VCaP (cell line): Measurements from ENCODE around the gene IP6K3.
A peak's percentile ranks its signal among the peaks of the same experiment; 100 is the strongest.

Experiments
- H3K27ac ChIP-seq: fragments of 450-650 bp; 2 replicates; pipeline ENCODE4 v1.5.1; 2017
- TF ChIP-seq, protein P1 (sequence below): fragments of 450-650 bp; conservative IDR thresholded peaks from 2 replicates; pipeline ENCODE4 v1.5.1; 2017; ENCODE audit warnings: mild to moderate bottlenecking, moderate library complexity

Gene IP6K3

DNA sequence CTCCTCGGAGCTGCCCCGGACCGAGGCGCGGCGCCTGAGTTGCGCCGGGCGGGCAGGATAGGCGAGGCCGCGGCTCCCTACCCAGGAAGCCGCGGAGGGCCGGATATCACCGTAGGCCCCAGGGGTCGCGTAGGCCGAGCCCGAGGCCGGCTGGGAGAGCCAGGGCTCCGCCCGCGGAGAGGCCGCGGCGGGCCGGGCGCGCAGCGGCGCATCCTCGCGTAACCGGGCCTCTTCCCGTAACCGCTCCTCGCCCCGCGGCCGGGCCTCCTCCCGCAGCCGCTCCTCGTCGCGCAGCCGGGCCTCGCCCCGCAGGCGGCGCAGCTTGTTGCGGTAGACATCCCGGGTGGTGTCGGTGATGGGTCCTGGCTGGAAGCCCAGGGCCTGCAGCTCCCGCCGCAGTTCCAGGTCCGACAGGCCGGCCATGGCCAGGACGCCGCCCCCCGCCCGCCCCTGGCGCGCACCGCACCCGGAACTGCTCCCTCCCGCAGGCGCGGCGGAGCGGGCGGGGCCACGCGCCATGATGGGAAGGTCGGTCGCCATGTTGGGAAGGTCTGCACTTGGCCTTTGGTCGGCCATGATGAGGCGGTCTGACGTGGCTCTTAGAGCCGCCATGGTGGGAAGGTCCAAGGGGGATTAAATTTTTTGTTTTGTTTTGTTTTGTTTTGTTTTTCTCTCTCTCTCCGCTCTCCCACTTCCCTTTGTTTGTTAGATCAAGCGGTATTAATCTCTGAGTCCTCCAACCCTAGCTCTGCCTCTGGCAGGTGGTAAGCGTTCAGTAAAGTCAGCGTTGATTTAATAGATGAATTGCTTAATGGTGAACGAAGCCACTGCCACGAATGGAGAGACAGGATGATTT lies 42.2 kb upstream of the IP6K3 start, which contains the start of gene LEMD2:
LEMD2 (minus strand) TSS at position 437 of the 856 bp plus-strand sequence; CDS start at position 423, 14 bp downstream.
- H3K27ac ChIP-seq: peak within 1 kb of the TSS; percentile 99
- TF ChIP-seq, protein P1, sequence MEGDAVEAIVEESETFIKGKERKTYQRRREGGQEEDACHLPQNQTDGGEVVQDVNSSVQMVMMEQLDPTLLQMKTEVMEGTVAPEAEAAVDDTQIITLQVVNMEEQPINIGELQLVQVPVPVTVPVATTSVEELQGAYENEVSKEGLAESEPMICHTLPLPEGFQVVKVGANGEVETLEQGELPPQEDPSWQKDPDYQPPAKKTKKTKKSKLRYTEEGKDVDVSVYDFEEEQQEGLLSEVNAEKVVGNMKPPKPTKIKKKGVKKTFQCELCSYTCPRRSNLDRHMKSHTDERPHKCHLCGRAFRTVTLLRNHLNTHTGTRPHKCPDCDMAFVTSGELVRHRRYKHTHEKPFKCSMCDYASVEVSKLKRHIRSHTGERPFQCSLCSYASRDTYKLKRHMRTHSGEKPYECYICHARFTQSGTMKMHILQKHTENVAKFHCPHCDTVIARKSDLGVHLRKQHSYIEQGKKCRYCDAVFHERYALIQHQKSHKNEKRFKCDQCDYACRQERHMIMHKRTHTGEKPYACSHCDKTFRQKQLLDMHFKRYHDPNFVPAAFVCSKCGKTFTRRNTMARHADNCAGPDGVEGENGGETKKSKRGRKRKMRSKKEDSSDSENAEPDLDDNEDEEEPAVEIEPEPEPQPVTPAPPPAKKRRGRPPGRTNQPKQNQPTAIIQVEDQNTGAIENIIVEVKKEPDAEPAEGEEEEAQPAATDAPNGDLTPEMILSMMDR: peak; percentile 2; the same call in 1 of the 2 replicates

DNA sequence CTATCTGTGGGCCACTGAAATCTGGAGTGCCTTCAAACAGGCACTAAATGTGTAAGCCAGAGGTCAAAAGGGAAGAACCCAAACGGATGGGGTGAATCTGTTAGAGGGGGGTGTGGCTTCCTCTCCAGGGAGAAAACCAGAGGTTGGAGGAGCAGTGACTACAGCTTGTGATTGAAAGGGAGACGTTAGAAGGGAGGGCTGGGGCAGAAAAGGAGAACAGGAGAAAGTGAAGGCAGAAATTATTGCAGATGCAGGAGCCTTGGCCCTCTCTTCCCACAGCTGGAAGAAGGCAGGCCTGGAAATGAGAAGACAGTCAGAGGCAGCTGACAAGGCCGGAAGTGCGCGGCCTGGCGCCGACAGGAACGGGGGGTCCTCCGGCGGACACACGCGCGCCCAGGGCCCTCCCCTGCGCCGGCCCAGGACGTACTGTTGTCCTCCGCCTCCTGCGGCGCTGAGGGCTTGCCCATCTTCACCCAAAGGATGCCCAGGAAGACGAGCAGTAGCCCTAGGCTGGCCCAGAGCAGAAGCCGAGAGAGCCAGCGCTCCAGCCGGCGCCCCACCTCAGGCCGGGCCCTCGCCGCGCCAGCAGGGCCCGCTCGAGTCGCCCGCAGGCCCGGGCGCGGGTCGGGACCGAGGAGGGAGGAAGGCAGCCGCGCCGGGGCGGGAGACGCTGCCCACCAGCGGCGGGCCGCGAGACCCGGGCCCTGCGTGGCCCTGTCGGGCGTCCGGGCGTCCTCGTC lies 41.4 kb upstream of the IP6K3 start:
- peak overlapping the region; percentile 99 for H3K27ac ChIP-seq

DNA sequence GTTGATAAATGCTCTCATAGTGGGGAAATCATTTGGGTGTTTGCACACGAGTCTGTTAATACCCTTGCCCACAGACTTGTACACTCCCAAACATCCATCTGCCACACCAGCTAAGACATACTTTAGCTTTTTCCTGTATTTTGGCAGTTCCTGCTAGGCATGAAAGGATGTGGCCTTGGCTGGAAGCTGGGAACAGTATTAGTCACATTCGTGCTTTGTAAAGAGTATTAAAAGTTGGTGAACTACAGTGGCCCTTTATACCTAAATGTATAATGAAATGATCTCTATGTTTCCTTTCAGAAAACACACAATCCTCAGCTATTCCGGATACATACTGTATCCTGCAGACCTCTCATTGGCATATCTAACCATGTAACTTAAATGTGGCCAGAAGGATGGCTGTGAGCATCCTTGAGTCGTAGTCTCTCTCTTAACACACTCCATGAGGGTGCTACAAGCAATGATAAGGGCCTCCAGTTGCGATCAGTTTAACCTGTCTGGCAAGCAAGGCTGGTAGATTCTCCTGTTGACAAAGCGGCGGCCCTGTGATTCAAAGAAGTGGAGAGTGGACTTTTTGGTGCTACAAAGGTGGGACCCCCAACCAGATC lies 40.7 kb upstream of the IP6K3 start:
- H3K27ac ChIP-seq: peak overlapping the region; percentile 99
- TF ChIP-seq, protein P1: no peak

More for the DNA sequence above, 41.4 kb upstream of the IP6K3 start:
- TF ChIP-seq, protein P1: peak; percentile 24; the same call in 1 of the 2 replicates

DNA sequence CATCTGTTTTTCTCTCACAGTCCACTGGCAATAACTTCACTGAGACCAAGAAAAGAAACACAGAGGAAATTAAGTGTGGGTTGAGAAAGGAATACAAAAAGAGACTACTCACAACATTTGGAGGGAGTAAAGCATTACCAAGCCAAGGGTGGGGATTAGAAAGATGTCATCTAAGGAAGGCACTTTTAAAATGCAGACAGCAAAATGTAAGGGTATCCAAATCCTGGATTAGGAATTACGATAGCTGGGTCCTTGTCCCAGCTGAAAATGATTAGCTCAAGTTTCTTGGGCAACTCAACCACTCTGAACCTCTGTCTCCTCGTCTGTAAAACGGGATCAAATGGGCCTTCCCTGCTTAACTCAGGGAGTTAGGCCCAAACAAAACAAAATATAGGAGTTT lies 40.0 kb upstream of the IP6K3 start:
- peak overlapping the region; percentile 99 for H3K27ac ChIP-seq

DNA sequence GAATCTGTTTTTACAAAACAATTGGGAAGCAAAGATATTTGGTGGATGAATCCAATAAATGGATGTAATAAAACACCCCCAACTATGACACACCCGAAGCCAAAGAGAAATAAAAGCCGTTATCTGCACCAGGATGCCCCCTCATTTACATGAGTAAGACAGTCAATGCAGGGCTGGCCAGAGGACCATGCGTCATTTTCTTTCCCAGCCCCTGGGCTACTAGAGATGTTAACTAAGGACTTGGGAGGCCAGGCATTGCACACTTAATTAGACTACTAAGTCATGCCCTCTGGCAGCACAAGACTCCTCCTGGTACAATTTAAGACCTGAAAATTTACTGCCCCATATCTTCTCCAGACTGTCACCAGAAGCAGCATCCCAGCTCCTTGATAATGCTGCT lies 39.1 kb upstream of the IP6K3 start:
- peak overlapping the region; percentile 99; the same call in 1 of the 2 replicates for H3K27ac ChIP-seq
- TF ChIP-seq, protein P1: no peak

More for the DNA sequence above, 40.0 kb upstream of the IP6K3 start:
- TF ChIP-seq, protein P1: no peak

DNA sequence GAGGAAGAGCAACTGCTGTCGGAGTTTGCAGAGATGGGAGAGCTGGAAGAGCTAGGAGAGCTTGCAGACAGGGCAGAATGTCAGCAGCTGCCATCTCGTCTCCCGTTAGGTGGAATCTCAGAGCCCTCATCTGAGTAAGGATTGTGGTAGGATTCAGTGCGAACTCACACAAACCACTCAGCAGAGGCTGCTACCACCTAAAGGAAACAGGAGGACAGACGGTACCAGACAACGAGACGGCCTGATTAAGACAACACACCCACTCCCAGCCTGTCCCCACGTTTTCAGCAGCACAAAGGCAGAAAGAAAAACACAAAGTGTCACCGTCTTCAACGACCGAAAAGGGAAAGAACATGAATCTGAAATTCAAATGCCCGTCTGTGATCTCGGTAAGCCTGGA lies 38.1 kb upstream of the IP6K3 start:
- peak overlapping the region; percentile 99; the same call in 1 of the 2 replicates for H3K27ac ChIP-seq
- TF ChIP-seq, protein P1: no peak
